ENCODE measurements around the gene SLC37A3.
"Not testable (repeated sequence)": the region's sequence is repeated elsewhere in the genome, so short reads cannot be mapped to it uniquely, and the experiment has no call there.

Gene SLC37A3

DNA sequence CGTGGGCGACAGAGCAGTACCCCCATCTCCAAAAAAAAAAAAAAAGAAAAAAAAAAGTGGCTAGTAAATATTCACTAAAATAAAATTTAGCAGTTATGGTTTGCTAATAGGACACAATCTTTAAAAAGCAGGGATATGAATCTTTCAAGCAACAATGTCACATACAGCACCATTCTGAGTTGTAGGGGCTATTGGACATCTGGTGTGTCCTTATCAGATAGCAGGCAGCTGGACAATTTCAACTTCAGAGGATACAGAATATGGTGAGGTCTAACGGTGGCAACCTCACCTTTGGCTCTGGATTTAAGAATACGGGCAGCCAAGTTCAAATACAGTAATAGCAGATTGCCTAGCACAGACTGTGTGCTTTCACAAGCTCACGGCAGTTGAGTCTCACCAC is 51.1 kb downstream of the SLC37A3 start:
- DNase-seq (ENCODE audit: low spot score): no peak

DNA sequence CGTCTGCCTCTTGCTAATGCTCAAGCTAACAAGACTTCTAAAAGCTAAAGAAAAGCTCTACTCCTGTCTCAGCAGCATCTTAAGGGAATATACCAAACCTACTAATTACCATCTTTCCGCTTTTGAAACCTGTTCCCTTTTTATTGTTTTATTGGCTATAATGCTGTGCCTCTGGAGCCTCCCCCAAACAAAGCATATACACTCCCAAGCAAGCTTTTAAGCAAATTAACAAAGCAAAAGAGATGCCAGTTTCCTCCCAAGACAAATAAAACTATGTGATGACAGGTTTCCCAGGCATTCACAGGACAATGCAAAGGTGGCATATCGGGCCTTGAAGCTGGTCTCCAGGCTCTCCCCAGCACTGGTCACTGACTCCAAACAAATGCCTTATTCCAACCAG is 52.9 kb downstream of the SLC37A3 start:
- DNase-seq (ENCODE audit: low spot score): no peak

DNA sequence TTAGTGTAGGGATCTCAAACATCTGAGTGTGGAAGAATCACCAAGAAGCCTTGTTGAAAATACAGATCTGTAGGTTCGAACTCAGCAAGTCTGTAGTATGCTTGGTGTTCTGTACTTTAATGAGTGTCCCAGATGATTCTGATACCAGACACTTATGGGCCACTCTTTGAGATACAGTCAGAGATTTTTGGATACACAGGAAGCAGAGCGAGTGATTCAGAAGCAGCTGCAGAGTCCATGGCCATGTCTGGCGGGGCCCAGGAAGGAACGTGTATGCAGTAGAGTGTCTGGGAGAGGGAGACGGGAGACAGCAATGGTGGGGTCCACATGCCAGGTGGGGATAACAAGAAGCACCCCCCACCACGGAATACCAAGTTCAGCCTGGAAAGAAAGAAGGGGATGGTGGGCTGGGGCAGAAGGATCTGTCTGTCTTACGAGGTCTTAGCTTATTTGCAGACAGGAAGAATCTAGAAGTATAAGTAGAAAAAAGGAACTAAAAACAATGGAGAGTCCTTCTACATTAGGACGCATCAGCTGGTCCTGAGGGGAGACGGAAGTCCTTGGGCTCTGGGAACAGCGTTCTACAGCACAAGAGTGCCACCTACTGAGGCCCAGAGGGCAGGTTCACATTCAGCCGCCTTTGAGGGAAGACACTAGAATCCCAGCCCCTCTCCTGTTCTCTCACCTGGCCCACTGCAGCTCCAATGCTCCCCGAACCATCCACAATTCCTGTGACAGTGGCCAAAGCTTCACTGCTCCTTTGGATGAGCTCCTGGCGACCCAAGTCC is 55.4 kb downstream of the SLC37A3 start:
- DNase-seq (ENCODE audit: low spot score): no peak

GRCh38 chr7:140338959-140339358 is 59.4 kb downstream of the SLC37A3 start:
- not testable (repeated sequence) for DNase-seq (ENCODE audit: low spot score)

GRCh38 chr7:140334341-140335057 is 63.8 kb downstream of the SLC37A3 start:
- no peak for DNase-seq (ENCODE audit: low spot score)

DNA sequence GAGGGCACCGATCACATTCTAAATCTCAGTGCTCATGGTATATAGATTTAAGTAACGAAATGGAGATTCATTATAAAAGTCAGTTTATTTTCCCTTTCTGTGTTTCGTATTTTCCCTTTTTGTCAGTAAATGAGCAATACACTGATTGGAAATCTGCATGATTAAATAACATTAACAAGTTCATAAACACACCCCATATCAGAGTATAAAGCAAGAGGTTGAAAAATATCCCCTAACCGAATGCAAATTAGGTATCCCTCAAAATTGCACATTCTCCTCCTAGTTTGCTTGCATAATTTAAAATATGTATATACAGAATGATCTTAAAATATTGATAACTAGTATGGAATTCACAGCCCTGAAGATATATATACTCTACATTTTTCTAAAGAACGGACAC is 64.6 kb downstream of the SLC37A3 start:
- no peak for DNase-seq (ENCODE audit: low spot score)

- DNase-seq (ENCODE audit: low spot score): no peak
Observed at GRCh38 chr7:140333223-140333622, 65.1 kb downstream of the SLC37A3 start.

DNA sequence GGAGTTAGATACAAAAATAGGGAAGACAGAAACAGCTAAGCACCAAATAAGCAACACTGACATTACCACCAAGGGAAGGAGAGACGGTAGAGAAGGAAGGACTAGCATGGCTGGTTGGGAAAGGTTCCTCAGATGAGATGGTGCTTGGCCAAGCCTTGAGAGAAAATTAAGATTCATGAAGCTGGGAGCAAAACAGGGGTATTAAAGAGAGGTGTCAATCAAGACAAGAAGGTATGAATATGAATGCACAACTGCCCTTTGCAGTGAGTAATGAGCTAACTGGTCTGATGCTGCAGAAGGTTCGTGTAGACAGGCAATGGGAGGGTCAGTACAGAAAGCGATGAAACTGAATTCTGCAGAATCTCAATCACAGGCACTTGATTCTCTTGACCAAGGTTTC is 67.7 kb downstream of the SLC37A3 start:
- DNase-seq (ENCODE audit: low spot score): no peak

GRCh38 chr7:140330128-140330527 is 68.2 kb downstream of the SLC37A3 start:
- no peak for DNase-seq (ENCODE audit: low spot score)

DNA sequence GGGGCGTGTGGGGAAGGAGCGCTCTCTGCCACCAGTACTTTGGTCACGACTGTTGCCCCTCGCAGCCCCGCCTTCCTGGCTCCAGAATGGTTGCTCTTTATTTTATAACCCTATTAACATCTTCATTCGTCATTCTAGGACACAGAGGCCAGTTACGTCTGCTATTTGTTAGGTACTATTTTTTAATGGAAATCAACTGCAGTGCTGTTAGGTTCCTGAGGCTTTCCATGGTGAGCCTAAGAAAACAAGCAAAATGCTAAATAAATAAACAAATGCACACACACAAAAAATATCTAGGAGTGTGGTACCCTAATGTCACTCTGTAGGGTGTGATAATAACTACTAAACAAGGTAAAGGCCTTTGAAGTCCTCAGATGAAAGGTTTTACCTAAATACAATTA is 71.1 kb downstream of the SLC37A3 start:
- DNase-seq (ENCODE audit: low spot score): no peak

DNA sequence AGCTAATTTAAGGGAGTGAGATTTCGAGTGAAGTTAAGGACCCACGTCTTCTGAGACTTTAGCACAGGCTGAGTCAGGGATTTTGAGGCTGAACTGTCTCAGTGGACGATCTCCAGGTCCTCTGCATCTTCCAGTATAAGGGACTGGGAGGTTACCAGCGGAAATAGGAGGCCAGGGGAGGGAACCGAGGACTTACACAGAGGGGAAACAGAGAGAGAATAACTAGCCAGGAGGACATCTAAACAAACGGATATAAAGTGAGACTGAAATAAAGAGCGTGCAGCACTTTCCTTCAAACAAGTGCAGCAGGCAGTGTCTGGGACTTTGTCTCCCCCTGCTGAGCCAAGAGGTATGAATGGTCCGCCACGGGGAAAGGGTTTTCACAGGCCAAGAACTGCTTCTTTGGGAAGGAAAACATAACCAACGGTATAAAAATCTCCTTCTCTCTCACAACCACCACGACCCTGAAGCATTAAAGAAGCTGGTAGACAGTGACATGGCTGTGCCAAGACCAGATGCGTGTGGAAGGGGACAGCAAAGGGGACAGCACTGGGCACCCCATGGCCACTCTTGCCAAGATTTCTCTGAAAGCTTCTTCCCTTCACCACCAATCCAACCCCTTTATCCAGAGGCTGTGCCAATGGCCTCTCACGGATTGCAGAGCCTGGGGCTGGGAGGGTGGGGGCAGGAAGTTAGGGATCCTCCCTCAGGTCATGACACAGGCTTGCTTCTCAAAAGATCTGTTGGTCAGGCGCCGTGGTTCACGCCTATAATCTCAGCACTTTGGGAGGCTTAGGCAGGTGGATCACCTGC is 72.0 kb downstream of the SLC37A3 start:
- peak; percentile 91 for DNase-seq (ENCODE audit: low spot score)

DNA sequence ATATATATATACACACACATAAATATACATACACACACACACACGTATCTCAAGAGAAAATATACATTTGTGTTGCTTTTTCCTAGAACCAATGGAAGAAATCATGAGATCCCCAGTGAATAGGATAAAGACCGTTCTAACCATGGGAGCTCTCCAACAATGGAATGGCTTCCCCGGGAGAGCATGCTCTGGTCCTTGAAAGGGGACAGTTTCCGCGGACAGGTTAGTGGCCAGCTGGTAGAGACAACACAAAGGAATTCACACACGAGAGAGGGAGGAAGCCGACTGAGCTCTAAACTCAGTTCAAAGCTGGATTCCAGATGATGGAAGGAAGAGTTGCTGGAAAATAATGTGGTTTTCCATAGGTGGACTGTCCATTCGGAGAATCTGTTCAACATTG is 72.7 kb downstream of the SLC37A3 start:
- no peak for DNase-seq (ENCODE audit: low spot score)

DNA sequence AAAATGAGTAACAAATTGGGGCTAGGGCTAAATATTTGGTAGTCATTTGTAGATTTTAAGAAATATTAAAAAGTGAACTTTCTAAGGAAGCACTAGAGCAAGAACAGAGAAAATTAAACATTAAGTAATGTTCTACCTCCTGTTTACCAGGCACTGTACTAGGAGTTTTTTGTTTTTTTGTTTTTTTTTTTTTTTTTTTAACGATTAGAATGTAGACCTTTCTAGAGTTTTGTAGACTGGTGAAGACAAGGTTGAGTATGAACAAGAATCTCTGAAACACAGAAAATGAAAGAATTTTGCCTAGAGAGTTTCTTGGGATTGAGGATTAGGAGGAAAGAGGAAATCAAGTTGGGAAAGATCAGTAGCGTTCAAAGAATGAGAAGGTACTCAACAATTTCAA is 73.6 kb downstream of the SLC37A3 start:
- DNase-seq (ENCODE audit: low spot score): no peak

GRCh38 chr7:140322759-140323158 is 75.6 kb downstream of the SLC37A3 start:
- DNase-seq (ENCODE audit: low spot score): no peak

DNA sequence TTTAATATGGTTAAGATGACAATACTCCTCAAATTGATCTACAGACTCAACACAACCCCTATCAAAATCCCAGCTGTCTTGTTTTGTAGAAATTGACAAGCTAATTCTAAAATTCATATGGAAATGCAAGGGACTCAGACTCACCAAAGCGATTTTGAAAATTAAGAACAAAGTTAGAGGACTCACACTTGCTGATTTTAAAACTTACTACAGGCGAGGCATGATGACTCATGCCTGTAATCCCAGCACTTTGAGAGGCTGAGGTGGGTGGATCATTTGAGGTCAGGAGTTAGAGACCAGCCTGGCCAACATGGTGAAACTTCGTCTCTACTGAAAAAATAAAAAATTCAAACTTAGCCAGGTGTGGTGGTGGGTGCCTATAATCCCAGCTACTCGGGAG is 78.3 kb downstream of the SLC37A3 start:
- not testable (repeated sequence) for DNase-seq (ENCODE audit: low spot score)

DNA sequence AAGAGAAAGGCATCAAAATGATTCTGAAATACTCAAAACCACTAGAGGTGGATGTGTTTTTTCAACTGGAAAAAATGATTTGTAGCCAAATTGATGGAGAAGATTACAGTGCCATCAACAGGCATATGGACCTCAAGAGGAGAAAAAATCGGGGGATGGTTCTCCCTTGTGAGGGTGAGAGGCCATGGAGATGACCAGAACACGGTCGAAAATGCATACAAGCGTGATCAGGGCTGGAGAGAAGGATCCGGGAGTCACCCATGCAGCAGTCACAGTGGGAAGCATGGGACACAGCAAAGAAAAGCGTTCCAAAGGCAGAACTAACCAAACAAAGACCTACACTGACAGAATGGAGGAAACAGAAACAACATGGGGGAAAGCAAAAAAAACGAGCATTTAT is 80.3 kb downstream of the SLC37A3 start:
- no peak for DNase-seq (ENCODE audit: low spot score)

DNA sequence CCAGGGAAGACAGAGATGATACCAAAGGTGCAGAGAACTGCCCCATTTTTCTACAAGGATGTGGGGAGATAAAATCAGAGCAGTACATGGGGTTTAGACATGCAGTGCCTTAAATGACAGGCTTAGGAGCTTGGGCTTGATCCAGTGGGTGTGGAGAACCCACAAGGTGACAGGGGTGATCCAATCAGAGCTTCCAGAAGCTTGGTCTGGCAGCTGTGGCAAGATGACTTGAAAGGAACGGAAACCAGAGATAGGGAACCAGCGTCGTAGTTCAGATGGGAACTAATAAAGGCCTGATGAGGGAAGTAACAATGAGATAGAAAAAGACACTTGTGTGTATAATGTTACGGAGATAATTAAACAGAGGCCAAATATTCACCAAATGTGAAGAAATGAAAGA is 80.7 kb downstream of the SLC37A3 start:
- no peak for DNase-seq (ENCODE audit: low spot score)

- DNase-seq (ENCODE audit: low spot score): peak; percentile 90
Observed at GRCh38 chr7:140316165-140316661, 82.1 kb downstream of the SLC37A3 start.

GRCh38 chr7:140315498-140316164 is 82.7 kb downstream of the SLC37A3 start:
- DNase-seq (ENCODE audit: low spot score): no peak

GRCh38 chr7:140314573-140315480 is 83.5 kb downstream of the SLC37A3 start:
- DNase-seq (ENCODE audit: low spot score): no peak
